ENCODE data around the gene AOPEP.

Gene AOPEP

GRCh38 chr9:95036676-95037075, 310.2 kb downstream of the AOPEP start:
- DNase-seq (ENCODE audit: low spot score), result peak; percentile 87

- no peak for DNase-seq (ENCODE audit: low spot score)
Measured at GRCh38 chr9:95037789-95038521, 311.5 kb downstream of the AOPEP start.

GRCh38 chr9:95038666-95039065, 312.2 kb downstream of the AOPEP start:
- no peak for DNase-seq (ENCODE audit: low spot score)

- no peak for DNase-seq (ENCODE audit: low spot score)
Measured at GRCh38 chr9:95040106-95040505, 313.6 kb downstream of the AOPEP start.

GRCh38 chr9:95043826-95044225, 317.3 kb downstream of the AOPEP start:
- DNase-seq (ENCODE audit: low spot score), result no peak

GRCh38 chr9:95044731-95045508, 318.4 kb downstream of the AOPEP start:
- no peak for DNase-seq (ENCODE audit: low spot score)

- no peak for DNase-seq (ENCODE audit: low spot score)
Measured at GRCh38 chr9:95045751-95046150, 319.3 kb downstream of the AOPEP start.

- no peak for DNase-seq (ENCODE audit: low spot score)
Measured at GRCh38 chr9:95047452-95048224, 321.1 kb downstream of the AOPEP start.

- DNase-seq (ENCODE audit: low spot score), result no peak
Measured at GRCh38 chr9:95048225-95049087, 322.0 kb downstream of the AOPEP start.

GRCh38 chr9:95049761-95050160, 323.3 kb downstream of the AOPEP start:
- no peak for DNase-seq (ENCODE audit: low spot score)

- no peak for DNase-seq (ENCODE audit: low spot score)
Measured at GRCh38 chr9:95053611-95054570, 327.4 kb downstream of the AOPEP start.

GRCh38 chr9:95055334-95055850, 328.9 kb downstream of the AOPEP start:
- DNase-seq (ENCODE audit: low spot score), result no peak

- no peak for DNase-seq (ENCODE audit: low spot score)
Measured at GRCh38 chr9:95055851-95056551, 329.5 kb downstream of the AOPEP start.

- DNase-seq (ENCODE audit: low spot score), result peak; percentile 79
Measured at GRCh38 chr9:95057101-95057500, 330.6 kb downstream of the AOPEP start.

- DNase-seq (ENCODE audit: low spot score), result peak; percentile 88
Measured at GRCh38 chr9:95058121-95058785, 331.8 kb downstream of the AOPEP start.

GRCh38 chr9:95058795-95059386, 332.4 kb downstream of the AOPEP start:
- no peak for DNase-seq (ENCODE audit: low spot score)

GRCh38 chr9:95060234-95060633, 333.7 kb downstream of the AOPEP start:
- no peak for DNase-seq (ENCODE audit: low spot score)

- no peak for DNase-seq (ENCODE audit: low spot score)
Measured at GRCh38 chr9:95060916-95061315, 334.4 kb downstream of the AOPEP start.

Data from pons (tissue), 1 donor.